Tibial nerve (tissue), 4 donors: ENCODE data around the gene DCD. TPM values are rescaled to one million over a fixed set of nuclear protein-coding genes. Genes with fewer than 3 reads are reported as not detected.

Source experiments
- DNase-seq, 2 donors: peaks; one replicate each; pipeline ENCODE4 v3.0.0-alpha.2; 2019; ENCODE audit warnings: low spot score in 2 of 2
- H3K27ac ChIP-seq, 4 donors: fragments of 200-600 bp; sonication (generic) in 3 of 4; one replicate each; pipeline ENCODE4 v1.5.1; 2017 to 2019; ENCODE audit warnings: mild to moderate bottlenecking in 1 of 4
- H3K27me3 ChIP-seq, 2 donors: fragments of 200-600 bp; sonication (generic) in 1 of 2; one replicate each; pipeline versions ENCODE4 v1.5.1 to v1.6.0; 2017 to 2019
- H3K36me3 ChIP-seq, 3 donors: fragments of 200-600 bp; sonication (generic); one replicate each; pipeline ENCODE4 v1.5.1; 2018 to 2019
- H3K4me1 ChIP-seq, 4 donors: fragments of 200-600 bp; sonication (generic) in 3 of 4; one replicate each; pipeline ENCODE4 v1.5.1; 2017 to 2019
- H3K4me3 ChIP-seq, 4 donors: fragments of 200-600 bp; sonication (generic) in 3 of 4; one replicate each; pipeline ENCODE4 v1.5.1; 2017 to 2019; ENCODE audit warnings: mild to moderate bottlenecking in 1 of 4, moderate library complexity in 1 of 4
- H3K9me3 ChIP-seq, 4 donors: fragments of 200-600 bp; sonication (generic) in 3 of 4; one replicate each; pipeline ENCODE4 v1.5.1; 2017 to 2019
- CTCF ChIP-seq, 5 experiments: fragments of 200-600 bp in 3 of 5; fragments of 450-650 bp in 2 of 5; sonication (generic) in 3 of 5; IDR thresholded peaks; one replicate each; pipeline ENCODE4 v1.5.1; 2016 to 2019; ENCODE audit warnings: antibody characterized with exemption in 5 of 5, mild to moderate bottlenecking in 3 of 5, moderate library complexity in 2 of 5
- EP300 ChIP-seq, 2 donors: sonication (generic); formaldehyde crosslinking; IDR thresholded peaks; one replicate each; pipeline ENCODE4 v1.6.1; 2017; ENCODE audit warnings: antibody characterized with exemption in 2 of 2, mild to moderate bottlenecking in 1 of 2
- POLR2A ChIP-seq, 2 donors: fragments of 450-650 bp; IDR thresholded peaks; one replicate each; pipeline ENCODE4 v1.6.1; 2017; ENCODE audit warnings: antibody characterized with exemption in 2 of 2, mild to moderate bottlenecking in 2 of 2, moderate library complexity in 2 of 2
- WGBS, 2 donors: methylation state at CpG; one replicate each; pipeline ENCODE4 v1.1.5; 2018; 5-methylcytosine and 5-hydroxymethylcytosine counted together
- total RNA-seq, 4 donors: library from RNA; depleted of rRNA; stranded (reverse); fragments of >200 nt; gene quantifications; one replicate each; pipeline ENCODE4 v1.1.0, GENCODE V29; 2016

DCD gene
- total RNA-seq, 4 donors from 2014 or later, result not detected

DNA sequence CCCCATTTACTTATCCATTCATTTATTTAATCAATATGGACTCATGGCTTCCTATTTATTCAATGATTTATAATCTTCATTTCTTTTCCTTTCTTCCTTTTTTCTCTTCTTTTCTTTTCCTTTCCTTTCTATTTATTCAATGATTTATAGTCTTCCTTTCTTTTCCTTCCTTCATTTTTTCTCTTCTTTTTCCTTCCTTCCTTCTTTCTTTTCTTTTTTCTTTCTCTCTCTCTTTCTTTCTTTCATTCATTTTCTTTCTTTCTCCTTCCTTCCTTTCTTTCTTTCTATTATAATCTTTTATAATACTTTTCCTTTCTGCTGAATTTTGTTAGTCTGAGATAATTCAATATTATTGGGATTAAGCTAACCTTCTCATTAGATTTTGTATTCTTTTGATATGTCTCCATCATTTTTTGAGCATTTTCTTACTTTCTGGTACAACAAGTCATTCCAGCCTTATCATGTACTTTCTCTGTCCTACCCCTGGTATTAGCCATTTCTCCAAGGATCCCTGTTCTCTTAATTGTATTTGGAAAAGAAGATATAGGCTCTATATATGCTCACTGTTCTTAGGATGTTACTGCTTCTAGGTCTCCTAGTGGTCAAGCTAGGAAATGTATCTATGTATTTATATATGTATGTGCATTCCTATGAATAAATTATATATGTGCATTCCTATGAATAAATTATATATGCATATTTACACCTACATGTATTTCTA lies 25.5 kb downstream of the DCD start:
- no peak for TF ChIP-seq CTCF (IDR thresholded peaks at IDR 0.05)
- no peak for TF ChIP-seq POLR2A (IDR thresholded peaks at IDR 0.05)
- TF ChIP-seq EP300 (IDR thresholded peaks at IDR 0.05), result no peak
- H3K36me3 ChIP-seq, result no peaks in the 10 kb centered on the region
- no peak overlapping the region for H3K4me3 ChIP-seq
- H3K27ac ChIP-seq, result no peak overlapping the region
- no peaks in the 10 kb centered on the region for H3K4me1 ChIP-seq
- no peaks in the 10 kb centered on the region for H3K27me3 ChIP-seq
- H3K9me3 ChIP-seq, result peaks cover 0 to 3% (median 0%) of the 10 kb centered on the region in 4 donors
- no peak for DNase-seq

DNA sequence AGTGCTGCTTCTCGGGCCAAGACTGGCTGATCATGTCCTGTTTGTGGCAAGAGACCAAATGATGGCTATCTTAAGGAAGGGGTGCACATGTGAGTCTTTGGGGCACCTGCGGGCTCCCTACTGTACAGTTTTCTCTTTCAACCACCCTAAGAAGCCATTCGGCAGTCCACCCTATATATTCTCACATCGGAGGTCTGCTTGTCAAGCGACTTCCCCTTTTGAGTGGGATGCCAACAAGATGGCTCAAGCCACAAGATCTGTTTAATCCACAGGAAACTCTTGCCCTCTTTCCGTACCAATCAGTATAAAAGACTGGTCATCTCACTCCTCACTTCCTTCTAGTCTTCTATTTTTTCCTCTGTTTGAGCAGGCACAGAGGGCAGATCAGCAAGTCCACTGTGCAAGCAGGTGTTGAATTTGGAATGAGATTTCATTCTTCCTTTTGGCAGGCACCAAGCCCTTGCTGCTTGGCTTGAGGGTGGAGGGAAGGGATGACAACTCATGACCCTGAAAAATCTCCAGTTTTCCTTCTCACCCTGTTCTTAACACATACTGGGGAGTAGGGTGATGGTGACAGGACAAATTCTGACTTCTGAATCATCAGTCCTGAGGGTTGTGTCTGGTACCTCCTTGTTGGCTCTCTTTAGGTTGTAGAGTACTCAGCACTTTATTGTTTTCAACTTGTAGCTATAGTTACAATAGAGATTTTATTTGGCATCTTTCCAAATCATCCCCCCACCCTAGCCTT lies 31.1 kb downstream of the DCD start:
- H3K27me3 ChIP-seq, result peaks cover 0 to 4% of the 10 kb centered on the region in 2 donors
- H3K4me1 ChIP-seq, result no peaks in the 10 kb centered on the region
- WGBS, 2 donors, result 71 to 83% methylated on average over 6 of the region's 6 CpGs
- no peaks in the 10 kb centered on the region for H3K9me3 ChIP-seq
- H3K27ac ChIP-seq, result no peak overlapping the region
- no peak overlapping the region for H3K4me3 ChIP-seq
- TF ChIP-seq EP300 (IDR thresholded peaks at IDR 0.05), result no peak
- no peak for TF ChIP-seq POLR2A (IDR thresholded peaks at IDR 0.05)
- TF ChIP-seq CTCF (IDR thresholded peaks at IDR 0.05), result no peak
- H3K36me3 ChIP-seq, result no peaks in the 10 kb centered on the region
- no peak for DNase-seq

DNA sequence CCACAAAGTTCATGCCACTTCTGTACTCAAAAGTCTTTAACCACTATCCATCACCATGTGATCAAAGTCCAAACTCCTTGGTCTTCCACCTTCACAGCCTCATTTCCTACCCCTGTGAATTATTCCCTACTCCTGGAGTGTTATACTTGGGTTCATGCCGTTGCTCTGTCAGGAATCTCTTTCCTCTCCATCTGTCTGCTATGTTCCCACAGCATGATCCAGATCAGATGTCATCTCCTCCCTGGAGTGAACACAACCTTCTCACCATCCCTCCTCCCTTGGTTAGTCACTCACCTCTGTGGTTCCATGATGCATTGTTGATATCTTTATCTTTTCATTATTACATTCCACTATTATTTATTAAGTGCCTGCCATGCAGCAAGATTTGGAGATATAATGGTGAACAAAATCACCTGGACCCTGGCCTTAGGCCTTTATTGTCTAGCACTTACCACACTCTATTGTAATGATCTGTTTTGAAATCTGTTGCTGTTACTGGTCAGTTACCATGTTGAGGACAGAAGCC lies 35.9 kb downstream of the DCD start:
- DNase-seq, result no peak
- Histone ChIP-seq H3K27ac (no peak overlapping the region), H3K36me3 (no peaks in the 10 kb centered on the region), H3K4me3 (no peak overlapping the region), H3K9me3 (no peaks in the 10 kb centered on the region), H3K27me3 (peaks cover 0 to 4% of the 10 kb centered on the region in 2 donors), H3K4me1 (no peaks in the 10 kb centered on the region)
- no peak for TF ChIP-seq POLR2A (IDR thresholded peaks at IDR 0.05)
- no peak for TF ChIP-seq EP300 (IDR thresholded peaks at IDR 0.05)
- no peak for TF ChIP-seq CTCF (IDR thresholded peaks at IDR 0.05)
- 75 to 79% methylated on average over 1 of the region's 1 CpG for WGBS, 2 donors

- H3K27me3 ChIP-seq, result peaks cover 0 to 4% of the 10 kb centered on the region in 2 donors
- TF ChIP-seq EP300 (IDR thresholded peaks at IDR 0.05) (no peak), POLR2A (IDR thresholded peaks at IDR 0.05) (no peak), CTCF (IDR thresholded peaks at IDR 0.05) (no peak)
- no peak for DNase-seq
- 54 to 55% methylated on average over 3 of the region's 3 CpGs for WGBS, 2 donors
- H3K27ac ChIP-seq, result no peak overlapping the region
- H3K36me3 ChIP-seq, result no peaks in the 10 kb centered on the region
- no peak overlapping the region for H3K4me3 ChIP-seq
- no peaks in the 10 kb centered on the region for H3K9me3 ChIP-seq
- H3K4me1 ChIP-seq, result no peaks in the 10 kb centered on the region
Measured at GRCh38 chr12:54611715-54612149, 36.4 kb downstream of the DCD start.

DNA sequence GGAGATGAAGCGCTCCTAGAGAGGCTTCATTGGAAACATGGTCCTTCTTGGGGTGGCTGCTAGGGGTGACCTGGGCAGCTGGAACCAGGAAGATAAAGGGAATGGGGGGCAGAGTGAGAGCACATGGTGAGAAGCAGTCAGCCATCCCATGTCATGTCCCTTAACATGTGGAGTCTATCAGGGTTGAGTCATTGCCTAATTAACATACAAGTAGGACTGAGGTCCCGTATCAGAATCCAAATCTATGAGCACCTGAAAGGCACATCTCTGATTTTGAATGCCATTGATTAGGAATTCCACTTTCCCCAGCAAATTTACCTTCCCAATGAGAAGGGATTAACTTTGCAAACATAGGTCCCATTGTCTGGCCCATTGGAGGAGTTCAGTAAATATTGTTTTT lies 39.4 kb downstream of the DCD start:
- Histone ChIP-seq H3K27me3 (peaks cover 0 to 2% of the 10 kb centered on the region in 2 donors), H3K36me3 (no peaks in the 10 kb centered on the region), H3K4me3 (no peak overlapping the region), H3K27ac (no peak overlapping the region), H3K4me1 (no peaks in the 10 kb centered on the region), H3K9me3 (no peaks in the 10 kb centered on the region)
- no peak for TF ChIP-seq POLR2A (IDR thresholded peaks at IDR 0.05)
- no peak for TF ChIP-seq CTCF (IDR thresholded peaks at IDR 0.05)
- TF ChIP-seq EP300 (IDR thresholded peaks at IDR 0.05), result no peak
- WGBS, 2 donors, result 87 to 90% methylated on average over 2 of the region's 2 CpGs
- no peak for DNase-seq
